Glomerular visceral epithelial cell (primary cell): ENCODE results near the gene DDX11.
"Not testable (repeated sequence)": the region's sequence is repeated elsewhere in the genome, so short reads cannot be mapped to it uniquely, and the experiment has no call there.

Experiments
- DNase-seq: peaks from one replicate; pipeline ENCODE4 v3.0.0-alpha.2; 2016; ENCODE audit errors: extremely low spot score

DDX11 gene

DNA sequence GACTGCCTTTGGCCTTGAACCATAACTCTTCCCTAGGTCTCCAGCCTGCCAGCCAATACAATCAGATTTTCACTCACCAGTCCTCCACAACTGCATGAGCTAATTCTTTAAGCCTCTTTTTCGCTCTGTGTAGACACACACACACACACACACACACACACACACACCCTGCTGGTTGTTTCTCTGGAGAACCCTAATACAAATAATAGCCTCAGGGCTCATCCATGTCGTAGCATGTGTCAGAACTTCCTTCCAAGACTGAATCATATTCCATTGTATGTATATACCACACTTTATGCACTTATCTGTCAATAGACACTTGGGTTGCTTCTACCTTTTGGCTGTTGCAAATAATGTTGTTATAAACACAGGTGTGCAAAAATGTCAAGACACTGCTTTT is 6.0 kb upstream of the DDX11 start:
- not testable (repeated sequence) for DNase-seq

GRCh38 chr12:31070971-31071740 is 2.5 kb upstream of the DDX11 start:
- DNase-seq, result not testable (repeated sequence)

DNA sequence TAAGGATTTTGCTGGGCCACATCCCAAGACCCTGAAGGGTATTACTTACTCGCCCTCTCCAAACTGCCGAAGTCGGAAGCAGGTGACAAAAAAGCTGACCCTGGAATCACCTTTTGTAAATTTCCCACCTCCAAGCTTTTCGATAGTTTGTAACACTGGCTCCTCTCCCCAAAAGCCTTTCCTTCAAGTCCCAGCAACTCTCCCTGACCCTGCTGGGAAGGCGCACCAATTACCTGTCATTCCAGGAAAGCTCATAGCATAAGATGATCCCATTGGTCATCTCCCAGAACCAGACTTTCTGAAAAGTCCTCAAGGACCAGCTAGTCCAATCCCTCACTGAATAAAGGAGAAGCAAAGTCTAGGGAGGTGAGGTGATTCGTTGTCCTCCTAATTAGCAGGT is 698 bp upstream of the DDX11 start:
- not testable (repeated sequence) for DNase-seq

DNA sequence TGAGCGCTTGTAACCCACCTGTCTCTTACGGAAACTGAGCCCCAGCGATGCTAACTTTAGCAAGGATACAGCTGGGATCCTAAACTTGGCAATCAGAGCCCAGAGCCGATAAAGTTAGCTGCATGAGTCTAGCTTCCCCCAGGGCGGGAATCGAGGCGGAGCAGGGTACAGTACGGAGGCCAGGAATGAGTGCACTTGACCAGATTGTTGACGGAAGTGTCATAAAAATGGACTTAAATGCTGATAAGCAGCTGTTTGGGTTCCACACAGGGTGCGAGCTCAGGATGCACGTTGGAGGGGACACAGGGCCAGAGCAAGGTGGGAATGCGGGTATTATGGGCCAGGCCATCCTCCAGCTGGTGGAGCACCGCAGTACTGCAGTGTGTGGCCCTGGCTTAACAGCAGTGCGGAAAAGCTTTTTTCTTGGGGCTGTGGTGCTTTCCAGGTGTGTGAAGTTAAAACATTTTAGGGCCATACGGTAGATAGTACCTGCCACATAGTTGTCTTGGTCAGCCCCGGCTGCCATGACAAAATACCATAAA is 744 bp downstream of the DDX11 start:
- peak; percentile 33 for DNase-seq

- DNase-seq, result not testable (repeated sequence)
Observed at GRCh38 chr12:31076150-31076549, 2.5 kb downstream of the DDX11 start.

GRCh38 chr12:31077095-31077494 is 3.4 kb downstream of the DDX11 start:
- DNase-seq, result not testable (repeated sequence)

DNA sequence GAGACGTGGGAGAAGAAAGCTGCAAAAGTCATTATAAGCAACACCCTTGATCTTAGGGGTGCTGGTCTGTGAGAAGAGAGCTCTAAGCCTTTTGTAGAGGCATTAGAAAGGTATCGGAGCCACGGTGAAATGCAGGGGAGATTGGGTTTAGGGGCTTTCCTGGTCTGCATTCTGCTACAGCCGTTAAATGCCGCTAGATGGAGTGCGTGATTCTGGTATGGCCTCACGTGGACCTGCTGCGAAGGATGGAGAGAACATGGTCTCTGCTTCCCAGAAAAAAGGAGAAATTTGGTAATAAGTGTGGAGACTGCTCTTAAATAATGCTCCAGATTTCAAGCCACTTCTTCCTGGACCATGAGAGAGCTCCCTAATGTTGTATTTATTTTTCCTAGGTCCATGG is 4.3 kb downstream of the DDX11 start:
- not testable (repeated sequence) for DNase-seq

GRCh38 chr12:31079421-31079820 is 5.8 kb downstream of the DDX11 start:
- DNase-seq, result not testable (repeated sequence)

DNA sequence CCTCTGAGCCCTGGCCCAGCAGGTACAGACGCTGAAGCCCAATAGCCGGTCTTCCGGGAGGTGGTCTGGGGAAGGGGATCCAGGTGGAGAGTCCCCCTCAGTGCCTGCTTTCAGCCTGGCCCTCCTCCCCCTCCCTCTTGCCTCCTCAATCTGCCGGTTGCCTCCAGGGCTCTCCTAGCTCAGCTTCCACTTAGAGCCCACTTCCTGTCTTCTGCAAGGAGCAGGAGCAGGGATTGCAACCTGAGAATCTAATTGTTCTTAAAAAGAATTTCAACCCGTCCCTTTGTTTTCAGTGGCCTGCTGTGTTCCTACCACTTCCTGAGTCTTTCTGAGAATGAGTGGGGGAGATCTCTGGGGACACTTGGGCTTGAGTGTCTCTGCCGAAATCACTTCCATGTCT is 6.6 kb downstream of the DDX11 start:
- DNase-seq, result not testable (repeated sequence)

- not testable (repeated sequence) for DNase-seq
Observed at GRCh38 chr12:31081274-31081673, 7.6 kb downstream of the DDX11 start.

GRCh38 chr12:31084241-31084640 is 10.6 kb downstream of the DDX11 start:
- not testable (repeated sequence) for DNase-seq

- DNase-seq, result not testable (repeated sequence)
Observed at GRCh38 chr12:31086032-31086431, 12.4 kb downstream of the DDX11 start.

GRCh38 chr12:31087486-31087885 is 13.8 kb downstream of the DDX11 start:
- not testable (repeated sequence) for DNase-seq

GRCh38 chr12:31087956-31088355 is 14.3 kb downstream of the DDX11 start:
- DNase-seq, result not testable (repeated sequence)

GRCh38 chr12:31089072-31089471 is 15.4 kb downstream of the DDX11 start:
- DNase-seq, result no peak

DNA sequence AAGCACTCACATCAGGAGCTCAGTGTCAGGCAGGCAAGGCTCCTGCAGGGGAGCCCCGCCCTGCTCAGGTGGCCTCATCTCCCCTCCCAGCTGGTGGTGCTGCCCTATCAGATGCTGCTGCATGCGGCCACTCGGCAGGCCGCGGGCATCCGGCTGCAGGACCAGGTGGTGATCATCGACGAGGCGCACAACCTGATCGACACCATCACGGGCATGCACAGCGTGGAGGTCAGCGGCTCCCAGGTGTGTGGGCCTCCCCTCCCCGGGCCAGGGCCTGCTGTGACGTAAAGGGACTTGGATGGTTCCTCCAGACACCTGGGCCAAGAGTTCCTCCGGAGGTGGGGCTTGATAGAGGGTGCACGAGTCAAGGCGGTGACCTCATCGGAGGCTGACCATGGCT is 18.0 kb downstream of the DDX11 start:
- not testable (repeated sequence) for DNase-seq

GRCh38 chr12:31092718-31093117 is 19.1 kb downstream of the DDX11 start:
- not testable (repeated sequence) for DNase-seq

DNA sequence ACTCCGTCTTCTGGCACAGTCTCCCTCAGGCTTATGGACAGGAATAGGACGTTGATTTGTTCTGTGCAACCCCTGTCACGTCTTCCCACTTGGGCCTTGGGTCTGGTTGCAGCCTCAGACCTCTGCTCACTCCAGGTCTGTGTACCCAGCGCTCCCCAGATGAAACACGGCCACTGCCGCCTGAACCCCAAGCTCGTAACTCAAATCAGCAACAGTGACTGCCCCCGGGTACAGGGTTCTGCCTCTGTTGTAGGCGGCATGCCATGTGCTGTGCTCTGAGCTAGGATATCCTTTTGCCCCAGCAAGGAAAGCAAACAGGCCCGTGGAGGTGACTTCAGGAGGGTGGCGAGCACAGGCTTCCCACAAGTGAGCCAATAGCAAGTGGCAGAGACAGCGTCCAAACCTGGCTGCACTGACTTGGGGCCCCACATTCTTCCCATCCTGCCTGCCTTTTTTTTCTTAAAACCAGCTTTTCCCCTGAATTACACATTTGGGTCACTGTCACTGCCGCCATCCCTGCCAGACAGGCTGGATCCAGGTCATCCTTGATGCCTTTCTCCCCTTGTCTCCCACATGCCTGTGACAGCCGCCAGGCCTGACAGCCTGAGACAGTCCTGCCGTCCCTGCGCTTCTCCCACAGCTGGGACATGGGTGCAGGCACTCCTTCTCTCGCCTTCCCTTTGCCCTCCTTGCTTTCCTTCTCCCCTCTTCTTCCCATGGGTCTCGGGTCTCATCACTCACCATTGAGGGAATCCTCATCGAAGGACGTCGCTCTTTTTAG is 21.6 kb downstream of the DDX11 start:
- not testable (repeated sequence) for DNase-seq

- DNase-seq, result not testable (repeated sequence)
Observed at GRCh38 chr12:31096251-31097065, 22.8 kb downstream of the DDX11 start.

- DNase-seq, result not testable (repeated sequence)
Observed at GRCh38 chr12:31097819-31098218, 24.2 kb downstream of the DDX11 start.

DNA sequence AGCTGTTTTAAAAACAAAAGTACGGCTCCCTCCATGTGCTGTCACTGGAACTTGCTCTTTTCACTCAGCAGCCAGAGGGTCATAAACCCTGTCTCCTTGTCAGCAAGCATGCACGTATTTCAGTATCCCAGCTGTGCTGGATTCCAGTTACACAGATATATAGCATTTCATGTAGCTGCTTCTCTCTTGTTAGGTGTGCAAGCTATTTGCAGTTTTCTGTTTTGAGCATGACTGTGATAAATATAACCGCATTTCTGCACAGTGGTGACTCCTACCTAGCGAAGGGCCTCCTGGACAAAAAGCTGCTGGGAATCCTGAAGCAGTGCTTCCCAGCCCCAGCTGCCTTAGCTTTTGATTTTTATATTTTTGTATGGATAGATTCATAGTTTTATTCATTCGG is 24.7 kb downstream of the DDX11 start:
- DNase-seq, result not testable (repeated sequence)

DNA sequence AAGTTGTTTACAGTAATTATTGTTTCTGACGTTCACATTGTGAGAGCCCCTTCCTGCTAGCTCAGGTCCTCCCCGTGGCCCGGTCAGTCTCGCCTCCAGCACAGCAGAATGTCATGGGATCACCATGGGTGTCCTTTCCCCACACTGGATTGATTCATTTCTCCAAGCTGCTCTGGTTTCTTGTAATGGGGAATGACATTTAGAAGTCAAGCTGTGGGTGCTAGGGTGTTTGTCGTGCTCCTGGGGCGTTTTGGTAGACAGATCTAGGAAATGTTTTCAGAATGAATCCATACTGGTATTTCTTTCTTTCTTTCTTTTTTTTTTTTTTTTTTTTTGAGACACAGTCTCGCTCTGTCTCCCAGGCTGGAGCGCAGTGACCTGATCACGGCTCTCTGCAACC is 25.1 kb downstream of the DDX11 start:
- not testable (repeated sequence) for DNase-seq
